ENCODE data around the gene CCAR1.
"Not testable (repeated sequence)": the region's sequence is repeated elsewhere in the genome, so short reads cannot be mapped to it uniquely, and the experiment has no call there.

The CCAR1 gene

GRCh38 chr10:68759223-68759863, 38.3 kb downstream of the CCAR1 start:
- DNase-seq, result no peak

GRCh38 chr10:68759967-68760366, 38.9 kb downstream of the CCAR1 start:
- DNase-seq, result no peak

GRCh38 chr10:68767407-68767806, 46.4 kb downstream of the CCAR1 start:
- not testable (repeated sequence) for DNase-seq

- DNase-seq, result no peak
These were observed 60.9 kb downstream of the CCAR1 start for GRCh38 chr10:68781613-68782574.

GRCh38 chr10:68784476-68784875, 63.4 kb downstream of the CCAR1 start:
- DNase-seq, result no peak

- no peak for DNase-seq
These were observed 66.8 kb downstream of the CCAR1 start for GRCh38 chr10:68787813-68788212.

- no peak for DNase-seq
These were observed 69.4 kb downstream of the CCAR1 start for GRCh38 chr10:68790476-68790875.

- DNase-seq, result no peak
These were observed 71.1 kb downstream of the CCAR1 start for GRCh38 chr10:68792115-68792514.

GRCh38 chr10:68795886-68796532, 75.0 kb downstream of the CCAR1 start:
- no peak for DNase-seq

- DNase-seq, result no peak
These were observed 75.6 kb downstream of the CCAR1 start for GRCh38 chr10:68796605-68797004.

- DNase-seq, result no peak
These were observed 79.2 kb downstream of the CCAR1 start for GRCh38 chr10:68800211-68800610.

- no peak for DNase-seq
These were observed 83.7 kb downstream of the CCAR1 start for GRCh38 chr10:68804692-68805091.

- DNase-seq, result not testable (repeated sequence)
These were observed 89.8 kb downstream of the CCAR1 start for GRCh38 chr10:68810830-68811229.

- no peak for DNase-seq
These were observed 90.4 kb downstream of the CCAR1 start for GRCh38 chr10:68811314-68812009.

GRCh38 chr10:68812420-68812819, 91.4 kb downstream of the CCAR1 start:
- no peak for DNase-seq

GRCh38 chr10:68813559-68813958, 92.5 kb downstream of the CCAR1 start:
- DNase-seq, result no peak

- DNase-seq, result no peak
These were observed 95.9 kb downstream of the CCAR1 start for GRCh38 chr10:68816796-68817412.

- not testable (repeated sequence) for DNase-seq
These were observed 99.3 kb downstream of the CCAR1 start for GRCh38 chr10:68820359-68820758.

GRCh38 chr10:68822626-68823025, 101.6 kb downstream of the CCAR1 start:
- DNase-seq, result not testable (repeated sequence)

- DNase-seq, result peak; percentile 27
These were observed 105.9 kb downstream of the CCAR1 start, which contains the start of gene STOX1 for GRCh38 chr10:68826764-68827591. TSS of gene STOX1 (plus strand) at chr10:68827531. CDS start at chr10:68827624, 93 bp downstream.

- DNase-seq, result not testable (repeated sequence)
These were observed 106.5 kb downstream of the CCAR1 start for GRCh38 chr10:68827592-68827959.

Data from inflammatory macrophage treated with lipopolysaccharide for 4 hours (primary cell).